HepG2 (cell line): ENCODE data around the gene MAP3K14. TPM values are rescaled to one million over a fixed set of nuclear protein-coding genes. Genes with fewer than 3 reads are reported as not detected.

ENCODE experiments used
- ATAC-seq: fragments of 200-7000 bp; cut with Tn5 transposase; 3 replicates; pipeline ENCODE4 v1.9.1; 2020; ENCODE audit warnings: mild to moderate bottlenecking, moderate library complexity
- BruUV-seq: library from RNA; stranded (reverse); fragments of 400-500 nt; replicated peaks from 2 replicates; lab custom pipeline; 2021; lab: Mats Ljungman, UMichigan
- CTCF ChIA-PET: fragments of 300-600 bp; formaldehyde crosslinking; extraction: SDS; loops from one replicate; lab custom pipeline; 2021; ENCODE audit warnings: low total read pairs, inconsistent platforms, low intra/inter-chr PET ratio; lab: Yijun Ruan, JAX
- POLR2A ChIA-PET: fragments of 350-600 bp; sonication (Branson Sonifier 250); formaldehyde crosslinking; loops from one replicate; lab custom pipeline; 2020; ENCODE audit warnings: antibody characterized with exemption, inconsistent platforms; lab: Yijun Ruan, JAX
- DNase-seq: peaks from one replicate; pipeline ENCODE4 v3.0.0-alpha.2; 2015; ENCODE audit warnings: low spot score
- FAIRE-seq: peaks from 3 replicates; lab custom pipeline; 2011; peaks lifted over from hg19 to GRCh38; lab: Jason Lieb, UNC
- H2AFZ ChIP-seq: one replicate; pipeline ENCODE4 v1.6.1; 2011; ENCODE audit warnings: low read length, inconsistent platforms
- H3K27ac ChIP-seq: fragments of 300-600 bp; 3 replicates; pipeline ENCODE4 v1.8.0; 2011; ENCODE audit warnings: mixed run types, mild to moderate bottlenecking, mixed read lengths, low read length, inconsistent platforms; ENCODE audit not compliant: insufficient read depth; ENCODE audit errors: extremely low read length
- H3K27me3 ChIP-seq, 2 experiments: fragments of 200-600 bp in 1 of 2; 2 replicates in 1 of 2; 3 replicates in 1 of 2; pipeline versions ENCODE4 v1.6.0 to v1.8.0; 2011; ENCODE audit warnings: low read length in 2 of 2, mild to moderate bottlenecking in 2 of 2, moderate library complexity in 2 of 2, inconsistent platforms in 1 of 2; ENCODE audit not compliant: insufficient read depth in 2 of 2, control insufficient read depth in 1 of 2
- H3K36me3 ChIP-seq, 2 experiments: fragments of 200-600 bp in 1 of 2; replicated peaks in 1 of 2; 2 replicates in 1 of 2; 3 replicates in 1 of 2; pipeline versions ENCODE4 v1.5.1 to v1.8.0; 2011; ENCODE audit warnings: low read length in 2 of 2, inconsistent platforms in 1 of 2; ENCODE audit not compliant: insufficient read depth in 2 of 2, control insufficient read depth in 1 of 2
- H3K4me1 ChIP-seq: 2 replicates; pipeline ENCODE4 v1.5.1; 2012; ENCODE audit warnings: low read length, inconsistent platforms; ENCODE audit not compliant: insufficient read depth
- H3K4me2 ChIP-seq: 2 replicates; pipeline ENCODE4 v1.6.0; 2011; ENCODE audit warnings: low read depth, low read length, inconsistent platforms
- H3K4me3 ChIP-seq, 3 experiments: fragments of 200-600 bp in 1 of 3; sonication (generic), shearing (Covaris generic) in 1 of 3; replicated peaks in 1 of 3; 2 replicates each; pipeline ENCODE4 v1.5.1; 2011 to 2016; ENCODE audit warnings: low read length in 3 of 3, inconsistent platforms in 2 of 3, low read depth in 2 of 3, mild to moderate bottlenecking in 2 of 3, control low read depth in 1 of 3, mixed read lengths in 1 of 3; ENCODE audit not compliant: insufficient read depth in 1 of 3
- H3K79me2 ChIP-seq: one replicate; pipeline ENCODE4 v1.6.1; 2011; ENCODE audit warnings: low read length, inconsistent platforms; ENCODE audit not compliant: insufficient read depth
- H3K9ac ChIP-seq: 2 replicates; pipeline ENCODE4 v1.6.0; 2011; ENCODE audit warnings: mild to moderate bottlenecking, low read depth, low read length, inconsistent platforms; ENCODE audit not compliant: insufficient read depth
- H3K9me3 ChIP-seq: 2 replicates; pipeline ENCODE4 v1.5.1; 2012; ENCODE audit warnings: mild to moderate bottlenecking, low read length
- H4K20me1 ChIP-seq: 2 replicates; pipeline ENCODE4 v1.6.0; 2011; ENCODE audit warnings: inconsistent platforms, mild to moderate bottlenecking, low read length, moderate library complexity; ENCODE audit not compliant: insufficient read depth
- IKZF1 ChIP-seq: fragments of 450-650 bp; IDR thresholded peaks from 2 replicates; pipeline ENCODE4 v1.7.1; 2016
- JUND ChIP-seq: sonication (generic); formaldehyde crosslinking; IDR thresholded peaks from 2 replicates; pipeline ENCODE4 v1.8.0; 2022; ENCODE audit warnings: mild to moderate bottlenecking, missing genetic modification reagents
- MTF1 ChIP-seq: sonication (generic); formaldehyde crosslinking; IDR thresholded peaks from 2 replicates; pipeline ENCODE4 v1.5.0; 2020; ENCODE audit warnings: missing genetic modification reagents
- RELA ChIP-seq: sonication (generic); formaldehyde crosslinking; IDR thresholded peaks from 2 replicates; pipeline ENCODE4 v1.4.0; 2020; ENCODE audit warnings: missing genetic modification reagents
- RORA ChIP-seq: sonication (generic); formaldehyde crosslinking; IDR thresholded peaks from 2 replicates; pipeline ENCODE4 v1.5.0; 2020; ENCODE audit warnings: mild to moderate bottlenecking, missing genetic modification reagents, moderate library complexity
- SNRNP70 ChIP-seq: fragments of 200-400 bp; formaldehyde crosslinking; IDR thresholded peaks from 2 replicates; pipeline ENCODE4 v1.6.1; 2017; ENCODE audit warnings: mild to moderate bottlenecking, low read depth, low read length, moderate library complexity
- ZBTB38 ChIP-seq: sonication (generic); formaldehyde crosslinking; IDR thresholded peaks from 2 replicates; pipeline ENCODE4 v1.5.1; 2020; ENCODE audit warnings: mild to moderate bottlenecking, missing genetic modification reagents
- ZNF430 ChIP-seq: sonication (generic); formaldehyde crosslinking; IDR thresholded peaks from 2 replicates; pipeline ENCODE4 v1.9.0; 2021; ENCODE audit warnings: mild to moderate bottlenecking, missing genetic modification reagents
- ZNF441 ChIP-seq: sonication (generic); formaldehyde crosslinking; IDR thresholded peaks from 2 replicates; pipeline ENCODE4 v1.7.0; 2021; ENCODE audit warnings: missing genetic modification reagents, borderline replicate concordance
- WGBS: methylation state at CpG from one replicate; pipeline ENCODE4 v1.1.6; 2017; ENCODE audit warnings: low lambda C conversion rate; 5-methylcytosine and 5-hydroxymethylcytosine counted together
- in situ Hi-C: cut with HindIII; loops from 2 replicates; pipeline ENCODE4 v1.10.0; 2017; ENCODE audit warnings: low pct_unique_long_range_greater_than_20kb; ENCODE audit not compliant: extremely low pct_ligation_motif_present
- intact Hi-C: fragments of 100-400 bp; cut with micrococcal nuclease; formaldehyde crosslinking; loops from one replicate; pipeline ENCODE4 v1.10.0; 2022; ENCODE audit not compliant: unreplicated experiment
- polyA plus RNA-seq, 8 experiments: library from polyadenylated mRNA; depleted of rRNA in 3 of 8; stranded (reverse) in 7 of 8; unstranded in 1 of 8; fragments of >200 nt; fragmentation: Illumina TruSeq in 4 of 8; extraction: Trizol in 4 of 8; gene quantifications; 2 replicates each; pipeline versions ENCODE4 v1.2.1 to v1.2.3, GENCODE V29; 2011 to 2016; ENCODE audit warnings: low read depth in 4 of 8, missing spikeins in 1 of 8, mixed read lengths in 1 of 8; ENCODE audit not compliant: insufficient read depth in 1 of 8
- total RNA-seq, 5 experiments: library from RNA; depleted of rRNA; stranded (reverse); fragments of >200 nt; fragmentation: Illumina TruSeq; extraction: Trizol; gene quantifications; 2 replicates each; pipeline ENCODE4 v1.2.3, GENCODE V29; 2016; ENCODE audit warnings: low read depth in 1 of 5

MAP3K14 gene
- total and polyA plus RNA-seq, 2 of the 13 experiments (the other 11 are each of a cell fraction or from before 2014, with no cell fraction given): 2.6 TPM

GRCh38 chr17:45363498-45363897 lies 46.7 kb upstream of the MAP3K14 start:
- 4% methylated on average over 3 of the region's 3 CpGs for WGBS
- Histone ChIP-seq H3K79me2 (no peaks in the 10 kb centered on the region), H3K36me3 (no peaks in the 10 kb centered on the region), H3K27me3 (peaks cover 2 to 23% of the 10 kb centered on the region in 2 experiments; a peak in 2 of 5 replicates), H3K9ac (no peak overlapping the region), H3K4me1 (no peaks in the 10 kb centered on the region), H4K20me1 (no peaks in the 10 kb centered on the region), H3K27ac (no peak overlapping the region), H3K9me3 (no peaks in the 10 kb centered on the region), H2AFZ (no peak overlapping the region), H3K4me2 (no peak overlapping the region), H3K4me3 (no peak overlapping the region)
- FAIRE-seq (no peak), DNase-seq (no peak), ATAC-seq (no peak)
- no peak for TF ChIP-seq ZNF430
- TF ChIP-seq RORA (CRISPR knock-in tag): no peak
- no peak for TF ChIP-seq ZNF441
- no peak for TF ChIP-seq RELA (CRISPR knock-in tag)
- TF ChIP-seq IKZF1: no peak
- no peak for TF ChIP-seq ZBTB38 (CRISPR knock-in tag)
- no peak for TF ChIP-seq JUND (CRISPR knock-in tag)
- intact Hi-C loops: no loop called here
- ChIA-PET POLR2A (no interaction called here), CTCF (no interaction called here)
- BruUV-seq: no TSS peak
- in situ Hi-C loops: no loop called here

GRCh38 chr17:45361976-45362375 lies 45.2 kb upstream of the MAP3K14 start:
- Histone ChIP-seq H3K4me2 (no peak overlapping the region), H3K4me3 (no peak overlapping the region), H3K79me2 (no peaks in the 10 kb centered on the region), H3K27ac (no peak overlapping the region), H3K36me3 (no peaks in the 10 kb centered on the region), H4K20me1 (no peaks in the 10 kb centered on the region), H3K27me3 (peaks cover 3 to 23% of the 10 kb centered on the region in 2 experiments; a peak in 3 of 5 replicates), H3K4me1 (no peaks in the 10 kb centered on the region), H3K9ac (no peak overlapping the region), H3K9me3 (no peaks in the 10 kb centered on the region), H2AFZ (no peak overlapping the region)
- FAIRE-seq (no peak), DNase-seq (no peak), ATAC-seq (no peak)
- ChIA-PET POLR2A (no interaction called here), CTCF (no interaction called here)
- no TSS peak for BruUV-seq
- in situ Hi-C loops (no loop called here), intact Hi-C loops (no loop called here)
- TF ChIP-seq MTF1 (CRISPR knock-in tag): no peak
- TF ChIP-seq SNRNP70: no peak
- 21% methylated on average over 4 of the region's 4 CpGs for WGBS
